GM18858 (cell line): ENCODE measurements around the gene STX17.
"Not testable (repeated sequence)": the region's sequence is repeated elsewhere in the genome, so short reads cannot be mapped to it uniquely, and the experiment has no call there.

Source experiments
- ATAC-seq: cut with Tn5 transposase; IDR thresholded peaks from one replicate; pipeline ENCODE4 v1.9.1; 2021; ENCODE audit not compliant: unreplicated experiment

STX17 gene

GRCh38 chr9:99966716-99967115 is 60.3 kb downstream of the STX17 start:
- ATAC-seq: no peak

GRCh38 chr9:99967457-99967856 is 61.0 kb downstream of the STX17 start:
- ATAC-seq: no peak

GRCh38 chr9:99970481-99970880 is 64.0 kb downstream of the STX17 start:
- ATAC-seq: no peak

GRCh38 chr9:99971410-99971809 is 65.0 kb downstream of the STX17 start:
- ATAC-seq: no peak

GRCh38 chr9:99973455-99973854 is 67.0 kb downstream of the STX17 start:
- no peak for ATAC-seq

GRCh38 chr9:99977033-99977792 is 70.8 kb downstream of the STX17 start:
- no peak for ATAC-seq

- ATAC-seq: no peak
Observed at GRCh38 chr9:99978221-99978620, 71.8 kb downstream of the STX17 start.

- ATAC-seq: no peak
Observed at GRCh38 chr9:99980598-99980997, 74.1 kb downstream of the STX17 start.

GRCh38 chr9:99986642-99987041 is 80.2 kb downstream of the STX17 start:
- no peak for ATAC-seq

- ATAC-seq: not testable (repeated sequence)
Observed at GRCh38 chr9:99990508-99990907, 84.1 kb downstream of the STX17 start.

- no peak for ATAC-seq
Observed at GRCh38 chr9:99998266-99998665, 91.8 kb downstream of the STX17 start.

GRCh38 chr9:99998866-99999265 is 92.4 kb downstream of the STX17 start:
- no peak for ATAC-seq

- ATAC-seq: no peak
Observed at GRCh38 chr9:99999797-100000196, 93.3 kb downstream of the STX17 start.

GRCh38 chr9:100011062-100011681 is 104.7 kb downstream of the STX17 start:
- ATAC-seq: no peak

GRCh38 chr9:100012279-100012678 is 105.8 kb downstream of the STX17 start:
- no peak for ATAC-seq

- ATAC-seq: no peak
Observed at GRCh38 chr9:100013573-100013972, 107.1 kb downstream of the STX17 start.

- ATAC-seq: no peak
Observed at GRCh38 chr9:100014846-100015245, 108.4 kb downstream of the STX17 start.

- no peak for ATAC-seq
Observed at GRCh38 chr9:100019541-100019940, 113.1 kb downstream of the STX17 start.
